ENCODE measurements around the gene TCP11X2. TPM values are rescaled to one million over a fixed set of nuclear protein-coding genes. Genes with fewer than 3 reads are reported as not detected.

Gene TCP11X2
- polyA plus RNA-seq: not detected in 2 replicates

GRCh38 chrX:102471762-102472220 lies at the start of gene TCP11X2:
TSS of gene TCP11X2 (minus strand) at chrX:102471812.

GRCh38 chrX:102515975-102516941 lies 44.6 kb upstream of the TCP11X2 start, which contains the start of gene TMSB15A:
TSS of gene TMSB15A (minus strand) at chrX:102516739.

DNA sequence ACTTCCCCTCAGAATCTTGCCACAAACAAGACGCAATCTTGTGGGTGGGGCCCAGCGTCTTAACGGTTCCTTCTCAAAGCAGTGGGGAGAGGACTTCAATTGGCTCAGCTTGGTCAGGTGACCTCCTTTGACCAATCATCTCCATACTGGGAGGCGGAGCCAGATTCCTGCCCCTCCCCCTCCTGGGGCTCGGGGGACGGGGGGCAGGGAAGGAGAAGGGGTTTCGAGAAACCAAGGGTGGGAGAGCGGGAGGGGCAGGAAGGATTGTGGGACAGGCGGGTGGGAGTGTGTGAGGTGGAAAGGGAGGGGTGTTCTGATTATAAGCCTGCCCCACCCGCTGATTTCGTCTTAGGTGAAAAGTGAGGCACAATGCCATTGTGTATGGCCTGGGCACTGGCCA lies 31.7 kb downstream of the TCP11X2 start, which contains the start of gene NXF2B:
Gene NXF2B, minus strand, starts transcription at position 101 of the 400 bp plus-strand sequence. CDS start 59,972 bp downstream, outside the sequence.

Other genes with a start within 250 kb of the TCP11X2 start
- gene NXF2, start 224.6 kb downstream of the TCP11X2 start, polyA plus RNA-seq: not detected in 2 replicates
- not detected in 2 replicates for gene NXF2B, start 31.8 kb downstream of the TCP11X2 start, polyA plus RNA-seq
- gene TMSB15A, start 44.9 kb upstream of the TCP11X2 start, polyA plus RNA-seq: 3.1 TPM in 1 of 2 replicates, not detected in the other
- 3.9 and 13.0 TPM in 2 replicates for gene ARMCX5, start 127.7 kb upstream of the TCP11X2 start, polyA plus RNA-seq
- 45.9 and 46.5 TPM in 2 replicates for gene GPRASP1, start 179.7 kb upstream of the TCP11X2 start, polyA plus RNA-seq
- 42.7 and 53.1 TPM in 2 replicates for gene GPRASP2, start 240.6 kb upstream of the TCP11X2 start, polyA plus RNA-seq
- 15.6 and 17.8 TPM in 2 replicates for gene GPRASP3, start 248.9 kb upstream of the TCP11X2 start, polyA plus RNA-seq